ENCODE data around the gene IL10RB. TPM values are rescaled to one million over a fixed set of nuclear protein-coding genes. Genes with fewer than 3 reads are reported as not detected.

Gene IL10RB
- total RNA-seq, 4 donors from 2014 or later, result 16.9 to 31.0 (median 20.6) TPM

DNA sequence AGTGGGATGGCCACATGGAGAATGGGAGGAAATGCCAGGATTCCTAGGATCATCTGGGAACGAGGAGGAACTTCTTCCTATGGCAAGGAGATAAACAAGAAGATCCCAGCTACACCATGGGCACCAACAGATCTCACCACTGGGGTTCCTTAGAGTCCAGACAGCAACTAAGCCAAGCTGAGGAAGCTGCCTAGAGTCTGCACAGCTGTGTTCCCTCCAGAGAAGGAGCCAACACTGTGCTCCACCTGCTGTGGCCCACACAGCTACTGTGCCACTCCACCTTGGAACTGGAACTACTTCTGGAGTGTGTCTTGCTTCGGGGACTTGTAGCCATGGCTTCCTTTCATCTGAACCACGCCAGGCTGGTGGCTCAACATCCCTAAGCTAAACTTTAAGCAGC is 64.6 kb downstream of the IL10RB start:
- peaks cover 21 to 33% (median 28%) of the 10 kb centered on the region in 4 donors for H3K4me1 ChIP-seq
- H3K9me3 ChIP-seq, result peaks cover 0 to 5% (median 3%) of the 10 kb centered on the region in 4 donors
- H3K27me3 ChIP-seq, result no peaks in the 10 kb centered on the region
- no peak overlapping the region for H3K4me3 ChIP-seq
- intact Hi-C loops (cut with DNase I), result no loop called here
- WGBS, result 98% methylated on average over 3 of the region's 3 CpGs
- DNase-seq (ENCODE audit: extremely low spot score), result no peak
- H3K27ac ChIP-seq (replicated peaks in 1 of 4), result no peak overlapping the region
- H3K36me3 ChIP-seq, result peaks cover 0 to 21% (median 13%) of the 10 kb centered on the region in 4 donors
- TF ChIP-seq CTCF (IDR thresholded peaks at IDR 0.05), result no peak
- no peak for TF ChIP-seq EP300 (IDR thresholded peaks at IDR 0.05)
- no peak for TF ChIP-seq POLR2A (IDR thresholded peaks at IDR 0.05; ENCODE audit: low read depth)
- TF ChIP-seq POLR2AphosphoS5 (IDR thresholded peaks at IDR 0.05), result no peak

DNA sequence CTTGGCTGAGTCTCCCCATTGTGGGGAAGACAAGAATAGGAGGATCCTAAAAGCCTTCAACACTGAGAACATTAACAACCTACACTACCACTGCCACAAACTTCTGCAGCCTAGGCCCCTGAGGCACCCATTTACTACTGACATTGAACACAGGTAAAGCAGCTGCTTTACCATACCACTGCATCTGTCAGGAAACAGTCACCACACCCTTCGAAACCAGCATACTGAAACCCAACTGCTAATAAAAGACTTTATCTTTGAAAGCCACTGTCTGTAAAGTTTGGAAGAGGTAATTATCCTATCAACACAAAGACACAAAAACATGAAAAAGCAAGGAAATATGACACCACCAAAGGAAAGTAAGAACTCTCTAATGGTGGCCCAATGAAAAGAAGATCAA is 66.0 kb downstream of the IL10RB start:
- WGBS, result 100% methylated on average over 1 of the region's 1 CpG
- Histone ChIP-seq H3K36me3 (peaks cover 0 to 29% (median 17%) of the 10 kb centered on the region in 4 donors), H3K4me3 (no peak overlapping the region), H3K4me1 (peaks cover 7 to 19% (median 15%) of the 10 kb centered on the region in 4 donors), H3K27ac (replicated peaks in 1 of 4) (no peak overlapping the region), H3K27me3 (no peaks in the 10 kb centered on the region), H3K9me3 (peaks cover 0 to 5% (median 3%) of the 10 kb centered on the region in 4 donors)
- no peak for TF ChIP-seq POLR2A (IDR thresholded peaks at IDR 0.05; ENCODE audit: low read depth)
- TF ChIP-seq EP300 (IDR thresholded peaks at IDR 0.05), result no peak
- TF ChIP-seq POLR2AphosphoS5 (IDR thresholded peaks at IDR 0.05), result no peak
- no peak for TF ChIP-seq CTCF (IDR thresholded peaks at IDR 0.05)
- DNase-seq (ENCODE audit: extremely low spot score), result no peak
- intact Hi-C loops (cut with DNase I), result no loop called here

DNA sequence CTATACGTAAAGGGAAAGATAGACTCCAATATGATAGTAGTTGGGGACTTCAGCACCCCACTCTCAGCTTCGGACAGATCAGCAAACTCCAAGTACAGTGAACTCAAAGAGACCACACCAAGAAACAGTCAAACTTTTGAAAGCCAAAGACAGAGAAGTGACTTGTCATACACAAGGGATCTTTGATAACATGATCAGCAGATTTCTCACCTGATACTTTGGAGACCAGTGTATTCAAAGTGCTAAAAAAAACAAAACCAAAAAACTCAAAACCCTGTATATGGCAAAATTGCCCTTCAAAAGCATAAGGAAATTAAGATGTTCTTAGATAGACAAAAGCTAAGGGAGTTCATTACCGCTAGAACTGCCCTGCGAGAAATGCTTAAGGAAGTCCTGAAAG is 68.0 kb downstream of the IL10RB start:
- peaks cover 0 to 35% (median 21%) of the 10 kb centered on the region in 4 donors for H3K36me3 ChIP-seq
- intact Hi-C loops (cut with DNase I), result no loop called here
- peaks cover 0 to 5% (median 3%) of the 10 kb centered on the region in 4 donors for H3K9me3 ChIP-seq
- H3K4me3 ChIP-seq, result no peak overlapping the region
- no peak overlapping the region for H3K27ac ChIP-seq (replicated peaks in 1 of 4)
- H3K27me3 ChIP-seq, result no peaks in the 10 kb centered on the region
- peaks cover 0 to 6% (median 0%) of the 10 kb centered on the region in 4 donors for H3K4me1 ChIP-seq
- TF ChIP-seq POLR2A (IDR thresholded peaks at IDR 0.05; ENCODE audit: low read depth), result no peak
- TF ChIP-seq EP300 (IDR thresholded peaks at IDR 0.05), result no peak
- TF ChIP-seq CTCF (IDR thresholded peaks at IDR 0.05), result no peak
- TF ChIP-seq POLR2AphosphoS5 (IDR thresholded peaks at IDR 0.05), result no peak
- no peak for DNase-seq (ENCODE audit: extremely low spot score)
- whole genome bisulfite sequencing, result 70% methylated on average over 4 of the region's 4 CpGs

DNA sequence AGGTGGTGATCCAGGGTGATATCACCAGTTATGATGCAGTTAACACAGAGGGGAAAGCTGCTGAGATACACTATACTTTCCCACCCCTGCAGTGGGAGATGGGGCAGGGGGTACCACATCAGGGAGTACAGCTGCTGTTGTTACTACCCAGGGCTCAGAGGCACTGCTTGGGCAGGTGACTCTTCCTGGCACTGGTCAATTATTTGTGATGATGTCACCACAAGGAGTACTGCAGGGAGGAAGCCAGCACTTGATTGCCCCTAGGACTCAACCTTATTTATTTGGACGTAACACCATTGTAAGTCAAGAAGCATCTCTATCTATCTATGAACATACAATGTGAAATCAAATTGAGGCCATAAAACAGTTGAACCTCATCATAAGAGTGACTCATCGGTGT is 68.7 kb downstream of the IL10RB start:
- peaks cover 0 to 5% (median 3%) of the 10 kb centered on the region in 4 donors for H3K9me3 ChIP-seq
- peaks cover 0 to 35% (median 21%) of the 10 kb centered on the region in 4 donors for H3K36me3 ChIP-seq
- TF ChIP-seq POLR2AphosphoS5 (IDR thresholded peaks at IDR 0.05), result no peak
- TF ChIP-seq POLR2A (IDR thresholded peaks at IDR 0.05; ENCODE audit: low read depth), result no peak
- TF ChIP-seq CTCF (IDR thresholded peaks at IDR 0.05), result no peak
- TF ChIP-seq EP300 (IDR thresholded peaks at IDR 0.05), result no peak
- H3K27ac ChIP-seq (replicated peaks in 1 of 4), result no peak overlapping the region
- no peak overlapping the region for H3K4me3 ChIP-seq
- 84% methylated on average over 2 of the region's 2 CpGs for WGBS
- intact Hi-C loops (cut with DNase I), result no loop called here
- no peak for DNase-seq (ENCODE audit: extremely low spot score)
- peaks cover 0 to 4% (median under 1%) of the 10 kb centered on the region in 4 donors for H3K4me1 ChIP-seq
- no peaks in the 10 kb centered on the region for H3K27me3 ChIP-seq

- DNase-seq (ENCODE audit: extremely low spot score), result no peak
- Histone ChIP-seq H3K27ac (replicated peaks in 1 of 4) (no peak overlapping the region), H3K27me3 (no peaks in the 10 kb centered on the region), H3K4me3 (no peak overlapping the region), H3K36me3 (peaks cover 0 to 53% (median 38%) of the 10 kb centered on the region in 4 donors), H3K9me3 (no peaks in the 10 kb centered on the region), H3K4me1 (peaks cover 3 to 11% (median 8%) of the 10 kb centered on the region in 4 donors)
- WGBS, result 88% methylated on average over 1 of the region's 1 CpG
- intact Hi-C loops (cut with DNase I), result no loop called here
- TF ChIP-seq POLR2A (IDR thresholded peaks at IDR 0.05; ENCODE audit: low read depth), result no peak
- TF ChIP-seq POLR2AphosphoS5 (IDR thresholded peaks at IDR 0.05), result no peak
- no peak for TF ChIP-seq EP300 (IDR thresholded peaks at IDR 0.05)
- no peak for TF ChIP-seq CTCF (IDR thresholded peaks at IDR 0.05)
Observed at GRCh38 chr21:33339135-33339534, 73.0 kb downstream of the IL10RB start.

Measured in esophagus muscularis mucosa (tissue), 4 donors.